Gastroesophageal sphincter (tissue), 2 donors: ENCODE results near the gene EMB.
"Not testable (repeated sequence)": the region's sequence is repeated elsewhere in the genome, so short reads cannot be mapped to it uniquely, and the experiment has no call there.

Experiments
- EP300 ChIP-seq: sonication (generic); formaldehyde crosslinking; IDR thresholded peaks from one replicate; pipeline ENCODE4 v1.6.1; 2017; ENCODE audit warnings: antibody characterized with exemption, mild to moderate bottlenecking
- POLR2A ChIP-seq, 2 donors: fragments of 450-650 bp; IDR thresholded peaks; one replicate each; pipeline ENCODE4 v1.6.1; 2017; ENCODE audit warnings: antibody characterized with exemption in 2 of 2, mild to moderate bottlenecking in 2 of 2, moderate library complexity in 1 of 2
- POLR2AphosphoS5 ChIP-seq: sonication (generic); formaldehyde crosslinking; IDR thresholded peaks from one replicate; pipeline ENCODE4 v1.6.1; 2017; ENCODE audit warnings: antibody characterized with exemption

DNA sequence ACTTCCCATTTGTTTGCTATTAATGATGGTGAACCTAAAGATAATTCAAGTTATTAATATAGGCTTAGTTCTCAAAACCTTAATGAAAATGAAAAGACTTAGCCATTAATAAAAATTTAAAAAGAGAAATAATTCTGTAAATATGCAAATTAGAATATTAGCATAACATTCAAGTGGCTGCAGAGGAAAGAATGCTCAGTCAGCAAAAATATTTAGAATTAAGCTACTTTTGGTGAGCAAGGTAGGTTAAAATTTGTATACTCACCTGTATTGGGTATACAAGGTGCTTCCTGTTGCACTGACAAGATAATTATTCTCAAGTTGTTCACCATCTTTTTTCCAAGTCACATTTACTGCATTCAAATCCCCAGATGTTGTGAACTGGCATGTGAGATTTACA is 30.2 kb downstream of the EMB start:
- not testable (repeated sequence) for TF ChIP-seq EP300; POLR2AphosphoS5; POLR2A (IDR thresholded peaks at IDR 0.05)
